SK-N-SH (cell line): ENCODE data around the gene TUBA4B. TPM values are rescaled to one million over a fixed set of nuclear protein-coding genes. Genes with fewer than 3 reads are reported as not detected.
A peak's percentile ranks its signal among the peaks of the same experiment; 100 is the strongest.

Experiments
- CTCF ChIA-PET: fragments of 300-600, 350-600 bp; formaldehyde crosslinking; extraction: SDS; loops from one replicate; lab custom pipeline; 2021; lab: Yijun Ruan, JAX
- POLR2A ChIA-PET: fragments of 350-600 bp; sonication (Branson Sonifier 250); formaldehyde crosslinking; extraction: SDS; loops from one replicate; lab custom pipeline; 2020; ENCODE audit warnings: antibody characterized with exemption, inconsistent platforms; lab: Yijun Ruan, JAX
- DNase-seq: peaks from one replicate; pipeline ENCODE4 v3.0.0; 2012
- H2AFZ ChIP-seq: fragments of 200-600 bp; sonication (generic); 2 replicates; pipeline ENCODE4 v1.8.1; 2016; ENCODE audit warnings: antibody characterized with exemption, mild to moderate bottlenecking, low read depth
- H3F3A ChIP-seq: fragments of 200-600 bp; sonication (generic); replicated peaks from 2 replicates; pipeline ENCODE3; 2016; ENCODE audit warnings: antibody characterized with exemption, mild to moderate bottlenecking; ENCODE audit not compliant: insufficient read depth
- H3K27ac ChIP-seq, 2 experiments: fragments of 200-500 bp in 1 of 2; fragments of 200-600 bp in 1 of 2; sonication (Bioruptor generic) in 1 of 2; sonication (generic), shearing (Covaris generic) in 1 of 2; 2 replicates each; pipeline versions ENCODE4 v1.5.1 to v1.6.1; 2014 to 2016; ENCODE audit warnings: low read depth in 2 of 2, inconsistent platforms in 1 of 2, low read length in 1 of 2, mild to moderate bottlenecking in 1 of 2, mixed read lengths in 1 of 2
- H3K27me3 ChIP-seq: fragments of 200-600 bp; sonication (generic), shearing (Covaris generic); 2 replicates; pipeline ENCODE4 v1.6.1; 2016; ENCODE audit warnings: mixed run types; ENCODE audit not compliant: insufficient read depth
- H3K36me3 ChIP-seq, 2 experiments: fragments of 200-500 bp in 1 of 2; fragments of 200-600 bp in 1 of 2; sonication (Bioruptor generic) in 1 of 2; sonication (generic) in 1 of 2; replicated peaks in 1 of 2; 2 replicates each; pipeline versions ENCODE3 to v1.5.1; 2014 to 2016; ENCODE audit warnings: low read length in 1 of 2, mild to moderate bottlenecking in 1 of 2; ENCODE audit not compliant: insufficient read depth in 2 of 2, control insufficient read depth in 1 of 2
- H3K4me1 ChIP-seq, 2 experiments: fragments of 200-500 bp in 1 of 2; fragments of 200-600 bp in 1 of 2; sonication (Bioruptor generic) in 1 of 2; sonication (generic), shearing (Covaris generic) in 1 of 2; 2 replicates each; pipeline versions ENCODE4 v1.5.1 to v1.6.1; 2014 to 2016; ENCODE audit warnings: low read depth in 1 of 2, low read length in 1 of 2, mixed run types in 1 of 2; ENCODE audit not compliant: insufficient read depth in 2 of 2, control insufficient read depth in 1 of 2
- H3K4me2 ChIP-seq: fragments of 200-600 bp; sonication (generic), shearing (Covaris generic); 2 replicates; pipeline ENCODE4 v1.6.1; 2017; ENCODE audit warnings: mixed run types
- H3K4me3 ChIP-seq, 2 experiments: fragments of 200-500 bp in 1 of 2; fragments of 200-600 bp in 1 of 2; sonication (Bioruptor generic) in 1 of 2; sonication (generic), shearing (Covaris generic) in 1 of 2; 2 replicates each; pipeline versions ENCODE4 v1.5.1 to v1.8.1; 2014 to 2016; ENCODE audit warnings: low read depth in 2 of 2, inconsistent platforms in 1 of 2, low read length in 1 of 2, mild to moderate bottlenecking in 1 of 2, mixed read lengths in 1 of 2, moderate library complexity in 1 of 2
- H3K79me2 ChIP-seq: fragments of 200-600 bp; sonication (generic); 2 replicates; pipeline ENCODE4 v1.8.1; 2017; ENCODE audit warnings: mild to moderate bottlenecking; ENCODE audit not compliant: insufficient read depth
- H3K9ac ChIP-seq: fragments of 200-600 bp; sonication (generic); 2 replicates; pipeline ENCODE4 v1.6.1; 2017; ENCODE audit warnings: mixed run types
- H3K9me2 ChIP-seq: fragments of 200-600 bp; sonication (generic); 2 replicates; pipeline ENCODE4 v1.6.1; 2017; ENCODE audit warnings: mixed run types
- H3K9me3 ChIP-seq: fragments of 200-600 bp; sonication (generic); 2 replicates; pipeline ENCODE4 v1.6.1; 2017; ENCODE audit warnings: mixed run types, mild to moderate bottlenecking, moderate library complexity
- H4K20me1 ChIP-seq: fragments of 200-600 bp; sonication (generic); 2 replicates; pipeline ENCODE4 v1.6.1; 2017; ENCODE audit warnings: mild to moderate bottlenecking, mixed run types; ENCODE audit not compliant: insufficient read depth
- EZH2phosphoT487 ChIP-seq: fragments of 200-600 bp; sonication (generic); IDR thresholded peaks from 2 replicates; pipeline ENCODE4 v1.6.1; 2017; ENCODE audit warnings: low read depth, mixed run types, mild to moderate bottlenecking, antibody characterized with exemption, moderate library complexity, borderline replicate concordance
- FOSL2 ChIP-seq: IDR thresholded peaks from 2 replicates; pipeline ENCODE4 v1.4.0; 2012; ENCODE audit warnings: low read depth, mild to moderate bottlenecking, moderate library complexity, borderline replicate concordance
- FOXJ3 ChIP-seq: sonication (generic); formaldehyde crosslinking; IDR thresholded peaks from 2 replicates; pipeline ENCODE4 v1.5.1; 2020; ENCODE audit warnings: mild to moderate bottlenecking, missing genetic modification reagents
- MAX ChIP-seq: IDR thresholded peaks from 2 replicates; pipeline ENCODE4 v1.4.0; 2012; ENCODE audit warnings: low read depth
- MXI1 ChIP-seq: IDR thresholded peaks from 2 replicates; pipeline ENCODE4 v1.6.1; 2012; ENCODE audit warnings: mild to moderate bottlenecking, low read depth, low read length, improper control_type of control experiment
- NFIC ChIP-seq: IDR thresholded peaks from 2 replicates; pipeline ENCODE4 v1.4.0; 2012; ENCODE audit warnings: borderline replicate concordance
- NRF1 ChIP-seq: IDR thresholded peaks from 2 replicates; pipeline ENCODE4 v1.6.1; 2012; ENCODE audit warnings: low read depth, mild to moderate bottlenecking, low read length
- RCOR1 ChIP-seq: fragments of 150-350 bp; IDR thresholded peaks from 2 replicates; pipeline ENCODE4 v1.6.1; 2017; ENCODE audit warnings: antibody characterized with exemption, low read length
- SMC3 ChIP-seq: IDR thresholded peaks from 2 replicates; pipeline ENCODE4 v1.6.1; 2012; ENCODE audit warnings: low read depth, low read length, improper control_type of control experiment
- YY1 ChIP-seq: IDR thresholded peaks from 2 replicates; pipeline ENCODE4 v1.4.0; 2012; ENCODE audit warnings: low read depth, mild to moderate bottlenecking
- WGBS: methylation state at CpG from one replicate; pipeline ENCODE4 v1.1.6; 2017; ENCODE audit warnings: low lambda C conversion rate; 5-methylcytosine and 5-hydroxymethylcytosine counted together
- polyA plus RNA-seq, 3 experiments: library from polyadenylated mRNA; depleted of rRNA; stranded (reverse); fragments of >200 nt; gene quantifications; 2 replicates each; pipeline ENCODE4 v1.2.3, GENCODE V29; 2012

The TUBA4B gene
- polyA plus RNA-seq, 1 of the 3 experiments (the other 2 are of a cell fraction): 0.03 TPM

DNA sequence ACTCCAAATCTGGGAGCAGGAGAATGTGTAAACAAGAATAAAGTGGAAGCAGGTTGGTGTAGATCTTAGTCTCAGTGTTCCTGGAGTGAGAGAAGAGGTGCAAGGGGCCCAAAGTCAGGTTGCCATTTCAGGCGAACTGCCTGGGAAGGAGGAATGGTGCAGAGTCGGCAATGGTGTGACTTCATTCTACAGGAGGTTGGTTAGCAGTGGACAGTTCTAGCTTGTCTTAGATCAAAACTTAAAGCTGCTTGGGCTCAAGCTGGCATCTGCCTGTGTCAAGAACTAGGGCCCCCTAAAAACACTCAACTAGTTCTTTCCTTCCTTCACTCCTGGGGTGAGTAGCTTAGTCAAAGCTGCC, 4.2 kb upstream of the TUBA4B start:
- peak overlapping the region; percentile 34; the same call in 1 of the 2 replicates for H3K4me2 ChIP-seq
- no peaks in the 10 kb centered on the region for H3K9me3 ChIP-seq
- peaks cover 19% of the 10 kb centered on the region for H3F3A ChIP-seq
- H3K79me2 ChIP-seq: peaks cover 20% of the 10 kb centered on the region
- ChIA-PET CTCF (interaction anchor here (0.9 to 3.5 kb wide), 7 partner anchors 18 to 129 kb away, joined by 3 to 19 read pairs (median 5); no protein-coding TSS in a partner anchor), POLR2A (interaction anchor here (1.3 kb wide), 1 partner anchor 579 kb away, joined by 3 read pairs; no protein-coding TSS in a partner anchor)
- 61% methylated on average over 2 of the region's 2 CpGs for WGBS
- no peak overlapping the region for H2AFZ ChIP-seq
- H4K20me1 ChIP-seq: no peaks in the 10 kb centered on the region
- H3K27ac ChIP-seq: peak overlapping the region in 1 of 2 experiments; percentile 56; a peak in 1 of 4 replicates
- H3K9ac ChIP-seq: no peak overlapping the region; the same call in 1 of the 2 replicates
- peaks cover 19 to 36% of the 10 kb centered on the region in 2 experiments for H3K4me1 ChIP-seq
- no peaks in the 10 kb centered on the region for H3K9me2 ChIP-seq
- H3K36me3 ChIP-seq: peaks cover 6 to 16% of the 10 kb centered on the region in 2 experiments
- H3K27me3 ChIP-seq: 0 out of 2 replicates have a peak, but pooled peaks cover 7% of the 10 kb centered on the region
- no peak overlapping the region for H3K4me3 ChIP-seq
- no peak for TF ChIP-seq FOSL2
- TF ChIP-seq NRF1: no peak
- no peak for TF ChIP-seq YY1
- TF ChIP-seq RCOR1: no peak
- no peak for TF ChIP-seq MXI1
- TF ChIP-seq NFIC: no peak
- no peak for TF ChIP-seq EZH2phosphoT487
- TF ChIP-seq SMC3: no peak
- DNase-seq: no peak

DNA sequence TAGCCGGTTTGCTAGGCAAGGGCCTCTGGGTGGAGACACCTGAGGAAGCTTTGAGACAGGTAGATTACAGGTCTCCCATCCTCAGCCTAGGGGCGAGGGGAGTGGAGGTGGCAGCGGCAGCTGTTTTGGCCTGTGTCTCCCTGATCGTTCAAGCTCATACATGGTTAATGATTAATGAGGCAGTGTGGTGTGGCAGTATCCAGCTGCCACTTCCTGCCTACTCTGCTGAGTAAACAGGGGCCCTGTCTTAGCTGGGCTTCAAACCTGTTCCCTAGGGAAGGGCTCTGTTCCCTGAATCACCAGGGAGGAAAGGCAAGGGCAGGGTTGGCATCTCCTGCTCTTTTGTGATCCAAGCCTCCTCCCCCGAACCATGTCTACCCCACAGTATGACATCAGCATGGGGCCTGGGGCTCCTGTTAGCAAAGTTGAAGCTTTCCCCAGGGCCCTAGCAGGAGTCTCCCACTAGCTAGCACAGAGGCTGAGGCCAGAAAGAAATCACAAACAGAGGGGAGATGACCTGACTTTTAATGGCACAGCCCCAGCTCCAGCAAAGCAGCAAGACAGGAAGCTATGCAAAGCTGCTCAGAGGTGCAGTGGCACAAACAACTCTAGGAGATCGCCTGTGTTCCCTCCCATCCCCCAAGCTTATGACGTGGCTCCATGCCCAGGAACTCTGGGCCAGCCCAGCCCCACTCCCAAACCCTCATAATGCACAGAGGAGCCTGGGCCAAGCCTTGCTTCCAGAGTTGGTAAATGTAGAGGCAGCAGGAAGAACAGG, 3.7 kb upstream of the TUBA4B start:
- Histone ChIP-seq H3K27ac (peak overlapping the region; percentile 25 to 56; a peak in 3 of 4 replicates), H3K36me3 (peaks cover 6 to 16% of the 10 kb centered on the region in 2 experiments), H2AFZ (no peak overlapping the region), H3K4me3 (no peak overlapping the region), H3K79me2 (peaks cover 20% of the 10 kb centered on the region), H3K4me1 (peaks cover 19 to 37% of the 10 kb centered on the region in 2 experiments), H3F3A (peaks cover 19% of the 10 kb centered on the region), H3K9me3 (no peaks in the 10 kb centered on the region), H3K4me2 (peak overlapping the region; percentile 34; the same call in 1 of the 2 replicates), H3K27me3 (peaks cover 8% of the 10 kb centered on the region; the same call in 1 of the 2 replicates), H3K9ac (no peak overlapping the region; the same call in 1 of the 2 replicates), H3K9me2 (no peaks in the 10 kb centered on the region), H4K20me1 (no peaks in the 10 kb centered on the region)
- 0 out of 2 replicates have a peak, but pooled peaks have one; percentile 8 for TF ChIP-seq MAX
- no peak for TF ChIP-seq FOXJ3
- ChIA-PET CTCF (interaction anchor here (0.8 to 3.5 kb wide), 9 partner anchors 19 to 220 kb away, joined by 3 to 19 read pairs (median 4); partner anchors contain the start of gene DNAJB2), POLR2A (interaction anchor here (0.6 to 1.5 kb wide), 3 partner anchors 19 to 1032 kb away, joined by 3 to 6 read pairs (median 3); partner anchors contain the start of genes ANKZF1 and ATG9A)
- DNase-seq: no peak
- WGBS: 31% methylated on average over 7 of the region's 7 CpGs
